PC-9 (cell line): ENCODE measurements around the gene UBE2E2. TPM values are rescaled to one million over a fixed set of nuclear protein-coding genes. Genes with fewer than 3 reads are reported as not detected.
A peak's percentile ranks its signal among the peaks of the same experiment; 100 is the strongest.

ENCODE experiments used
- BruUV-seq: library from RNA; stranded (reverse); fragments of 400-500 nt; replicated peaks from 2 replicates; lab custom pipeline; 2021; lab: Mats Ljungman, UMichigan
- CTCF ChIA-PET: fragments of 300-600 bp; sonication (Branson Sonifier 250); formaldehyde crosslinking; loops from one replicate; lab custom pipeline; 2022; ENCODE audit warnings: antibody characterized with exemption; lab: Charles Lee
- POLR2A ChIA-PET: fragments of 300-600 bp; sonication (Branson Sonifier 250); formaldehyde crosslinking; loops from one replicate; lab custom pipeline; 2022; ENCODE audit warnings: antibody characterized with exemption; ENCODE audit not compliant: unreplicated experiment; lab: Charles Lee
- DNase-seq, 2 experiments: peaks; one replicate each; pipeline versions ENCODE4 v3.0.0 to v3.0.0-alpha.2; 2015 to 2022; ENCODE audit warnings: mixed read lengths in 1 of 2
- H2AFZ ChIP-seq: fragments of 200-600 bp; sonication (generic); 2 replicates; pipeline ENCODE4 v1.8.1; 2017; ENCODE audit warnings: antibody characterized with exemption
- H3F3A ChIP-seq: fragments of 200-600 bp; sonication (generic); 2 replicates; pipeline ENCODE4 v1.8.1; 2017; ENCODE audit warnings: antibody characterized with exemption, mild to moderate bottlenecking, low read depth; ENCODE audit not compliant: insufficient read depth
- H3K27ac ChIP-seq: fragments of 200-600 bp; sonication (generic); 2 replicates; pipeline ENCODE4 v1.6.1; 2016; ENCODE audit warnings: mixed run types
- H3K27me3 ChIP-seq: fragments of 200-600 bp; sonication (generic); 2 replicates; pipeline ENCODE4 v1.6.1; 2016; ENCODE audit warnings: low read depth, mixed run types; ENCODE audit not compliant: insufficient read depth
- H3K36me3 ChIP-seq: fragments of 200-600 bp; sonication (generic); 2 replicates; pipeline ENCODE4 v1.6.1; 2016; ENCODE audit warnings: low read depth, mixed run types
- H3K4me1 ChIP-seq: fragments of 200-600 bp; sonication (generic); replicated peaks from 2 replicates; pipeline ENCODE4 v1.6.1; 2016; ENCODE audit warnings: mixed run types; ENCODE audit not compliant: insufficient read depth
- H3K4me2 ChIP-seq: fragments of 200-600 bp; sonication (generic); 2 replicates; pipeline ENCODE4 v1.6.1; 2017; ENCODE audit warnings: mixed run types
- H3K4me3 ChIP-seq: fragments of 200-600 bp; sonication (generic); 2 replicates; pipeline ENCODE4 v1.6.1; 2016; ENCODE audit warnings: mixed run types
- H3K79me2 ChIP-seq: fragments of 200-600 bp; sonication (generic); 2 replicates; pipeline ENCODE4 v1.6.1; 2017; ENCODE audit warnings: low read depth, mixed run types
- H3K9me2 ChIP-seq: fragments of 200-600 bp; sonication (generic); 2 replicates; pipeline ENCODE4 v1.8.1; 2017; ENCODE audit warnings: mild to moderate bottlenecking; ENCODE audit not compliant: insufficient read depth
- H3K9me3 ChIP-seq: fragments of 200-600 bp; sonication (generic); 2 replicates; pipeline ENCODE4 v1.8.1; 2016; ENCODE audit warnings: low read depth; ENCODE audit not compliant: insufficient read depth
- H4K20me1 ChIP-seq: fragments of 200-600 bp; sonication (generic); 2 replicates; pipeline ENCODE4 v1.8.1; 2017; ENCODE audit not compliant: insufficient read depth
- EZH2 ChIP-seq: fragments of 200-600 bp; sonication (generic); IDR thresholded peaks from 2 replicates; pipeline ENCODE4 v1.8.0; 2017; ENCODE audit warnings: antibody characterized with exemption, low read depth
- intact Hi-C: fragments of 100-400 bp; cut with micrococcal nuclease; formaldehyde crosslinking; loops from one replicate; pipeline ENCODE4 v1.10.0; 2022; ENCODE audit not compliant: unreplicated experiment
- total RNA-seq: library from RNA; stranded (reverse); gene quantifications from 2 replicates; pipeline ENCODE4 v1.2.3, GENCODE V29; 2021
- TF ChIP-seq, protein P1 (sequence below): fragments of 200-600 bp; sonication (generic); conservative IDR thresholded peaks from 2 replicates; pipeline ENCODE4 v1.6.1; 2017; ENCODE audit warnings: mixed run types, antibody characterized with exemption, mild to moderate bottlenecking, moderate library complexity

Gene UBE2E2
- total RNA-seq, 1 experiment from 2014 or later = 48.7 TPM

DNA sequence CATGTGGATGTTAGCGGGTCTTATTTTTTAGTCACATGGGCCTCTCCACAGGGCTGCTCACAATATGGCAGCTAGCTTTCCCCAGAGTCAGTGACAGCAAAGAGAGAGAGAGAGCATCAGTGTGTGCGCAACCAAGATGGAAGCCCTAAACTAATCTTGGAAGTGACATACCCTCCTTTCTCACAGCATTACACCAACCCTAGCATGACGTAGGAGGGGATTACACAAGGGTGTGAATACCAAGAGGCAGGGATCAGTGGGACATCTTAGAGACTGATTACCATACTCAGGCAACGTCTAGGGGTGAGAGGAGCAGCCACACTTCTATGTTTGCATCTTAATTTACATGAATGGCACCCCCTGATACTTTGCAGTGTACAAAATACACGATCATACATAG, 3.5 kb upstream of the UBE2E2 start:
- POLR2A ChIA-PET = no interaction called here
- H3K4me2 ChIP-seq = no peak overlapping the region
- intact Hi-C loops = loop anchor here (1.0 to 5.0 kb wide), 3 partner anchors 84 to 237 kb away; no protein-coding TSS in a partner anchor
- H3K36me3 ChIP-seq = no peaks in the 10 kb centered on the region
- H2AFZ ChIP-seq = no peak overlapping the region
- BruUV-seq = no TSS peak
- no peak for DNase-seq
- peaks cover 4% of the 10 kb centered on the region for H3K4me1 ChIP-seq
- H3K79me2 ChIP-seq = peaks cover 7% of the 10 kb centered on the region
- TF ChIP-seq, protein P1, sequence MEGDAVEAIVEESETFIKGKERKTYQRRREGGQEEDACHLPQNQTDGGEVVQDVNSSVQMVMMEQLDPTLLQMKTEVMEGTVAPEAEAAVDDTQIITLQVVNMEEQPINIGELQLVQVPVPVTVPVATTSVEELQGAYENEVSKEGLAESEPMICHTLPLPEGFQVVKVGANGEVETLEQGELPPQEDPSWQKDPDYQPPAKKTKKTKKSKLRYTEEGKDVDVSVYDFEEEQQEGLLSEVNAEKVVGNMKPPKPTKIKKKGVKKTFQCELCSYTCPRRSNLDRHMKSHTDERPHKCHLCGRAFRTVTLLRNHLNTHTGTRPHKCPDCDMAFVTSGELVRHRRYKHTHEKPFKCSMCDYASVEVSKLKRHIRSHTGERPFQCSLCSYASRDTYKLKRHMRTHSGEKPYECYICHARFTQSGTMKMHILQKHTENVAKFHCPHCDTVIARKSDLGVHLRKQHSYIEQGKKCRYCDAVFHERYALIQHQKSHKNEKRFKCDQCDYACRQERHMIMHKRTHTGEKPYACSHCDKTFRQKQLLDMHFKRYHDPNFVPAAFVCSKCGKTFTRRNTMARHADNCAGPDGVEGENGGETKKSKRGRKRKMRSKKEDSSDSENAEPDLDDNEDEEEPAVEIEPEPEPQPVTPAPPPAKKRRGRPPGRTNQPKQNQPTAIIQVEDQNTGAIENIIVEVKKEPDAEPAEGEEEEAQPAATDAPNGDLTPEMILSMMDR = no peak
- TF ChIP-seq EZH2 = no peak
- peaks cover under 1% of the 10 kb centered on the region; the same call in 1 of the 2 replicates for H4K20me1 ChIP-seq
- CTCF ChIA-PET = no interaction called here
- no peaks in the 10 kb centered on the region for H3K9me2 ChIP-seq
- peaks cover 9% of the 10 kb centered on the region; the same call in 1 of the 2 replicates for H3K27me3 ChIP-seq
- no peaks in the 10 kb centered on the region for H3K9me3 ChIP-seq
- no peak overlapping the region for H3K4me3 ChIP-seq
- no peak overlapping the region for H3K27ac ChIP-seq
- peaks cover 10% of the 10 kb centered on the region; the same call in 1 of the 2 replicates for H3F3A ChIP-seq

DNA sequence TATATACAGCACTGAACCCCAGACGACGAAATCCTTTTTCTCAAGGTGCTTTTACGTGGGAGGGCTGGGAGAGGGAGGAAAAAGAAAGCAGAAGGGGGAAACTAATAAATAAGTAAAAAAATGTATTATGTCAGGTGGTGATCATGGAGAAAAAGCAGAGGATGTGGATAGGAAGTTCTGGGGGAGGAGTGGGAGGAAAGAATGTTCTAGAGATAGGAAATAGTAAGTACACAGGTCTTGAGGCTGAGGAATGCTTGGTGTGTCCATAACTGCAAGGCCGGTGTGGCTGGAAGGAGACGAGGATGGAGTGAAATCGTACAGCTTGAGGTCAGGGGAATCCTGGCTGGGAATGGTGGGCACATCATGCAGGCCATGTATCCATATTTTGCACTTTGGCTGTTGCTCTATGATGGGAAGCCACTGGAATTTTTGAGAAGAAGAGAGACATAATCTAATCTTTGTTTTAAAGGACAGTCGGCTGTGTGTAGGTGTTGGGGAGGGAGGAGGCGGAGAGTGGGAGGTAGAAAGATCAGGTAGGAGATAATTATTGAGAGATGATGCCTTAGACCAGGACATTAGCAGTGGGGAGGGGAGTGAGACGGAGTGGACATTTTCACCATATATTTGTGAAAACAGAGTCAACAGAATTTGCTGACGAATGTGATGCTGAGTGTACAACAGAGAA, 1.8 kb upstream of the UBE2E2 start:
- Histone ChIP-seq H3K9me3 (no peaks in the 10 kb centered on the region), H4K20me1 (peaks cover 16% of the 10 kb centered on the region), H2AFZ (no peak overlapping the region), H3K27me3 (peaks cover 9% of the 10 kb centered on the region; the same call in 1 of the 2 replicates), H3F3A (peaks cover 10% of the 10 kb centered on the region; the same call in 1 of the 2 replicates), H3K9me2 (no peaks in the 10 kb centered on the region), H3K79me2 (peaks cover 23% of the 10 kb centered on the region), H3K27ac (no peak overlapping the region), H3K4me3 (no peak overlapping the region), H3K4me1 (peaks cover 21% of the 10 kb centered on the region), H3K4me2 (no peak overlapping the region), H3K36me3 (no peaks in the 10 kb centered on the region)
- no peak for DNase-seq
- intact Hi-C loops = loop anchor here (5.0 kb wide), 2 partner anchors 184 to 239 kb away; no protein-coding TSS in a partner anchor
- ChIA-PET CTCF (no interaction called here), POLR2A (no interaction called here)
- TF ChIP-seq, protein P1 = no peak
- TF ChIP-seq EZH2 = no peak
- no TSS peak for BruUV-seq

DNA sequence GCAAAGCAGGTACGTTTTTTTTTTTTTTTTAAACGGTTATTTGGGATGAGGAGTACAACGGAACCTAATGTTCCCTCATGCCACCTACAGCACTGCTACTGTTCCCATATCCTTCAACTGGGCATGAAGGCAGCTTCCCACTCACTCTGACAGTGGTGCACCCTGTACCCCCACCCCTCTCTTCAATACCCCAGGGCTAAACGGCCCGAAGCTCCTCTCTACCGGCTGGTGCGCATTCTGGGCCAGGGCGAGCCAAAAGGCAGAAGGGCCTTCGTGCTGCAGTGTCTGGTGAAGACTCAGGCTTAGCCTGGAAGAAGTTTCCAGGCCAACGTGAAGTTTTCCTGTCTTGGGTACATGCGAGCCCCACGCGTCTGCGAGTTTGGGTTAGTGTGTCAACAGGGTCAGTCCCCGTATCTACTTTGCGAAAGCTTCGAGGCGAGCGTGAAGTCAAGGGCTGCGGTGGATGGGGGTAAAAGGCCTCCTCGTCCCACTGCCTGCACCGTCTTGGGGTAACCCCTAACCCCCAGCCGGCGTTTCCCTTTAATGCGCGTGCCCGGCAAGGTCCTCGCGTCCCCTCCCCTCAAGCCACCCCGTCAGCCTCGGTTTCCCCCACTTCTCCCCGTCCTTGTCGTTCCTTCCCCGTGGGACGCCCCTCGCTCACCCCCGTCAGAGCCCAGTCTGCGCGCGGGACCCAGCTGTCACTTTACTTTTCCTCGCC, 765 bp upstream of the UBE2E2 start:
- peaks cover 24% of the 10 kb centered on the region for H4K20me1 ChIP-seq
- no peaks in the 10 kb centered on the region for H3K36me3 ChIP-seq
- peak overlapping the region; percentile 77; the same call in 1 of the 2 replicates for H2AFZ ChIP-seq
- peak overlapping the region; percentile 67 for H3K4me2 ChIP-seq
- ChIA-PET POLR2A (no interaction called here), CTCF (no interaction called here)
- peaks cover 9% of the 10 kb centered on the region; the same call in 1 of the 2 replicates for H3K27me3 ChIP-seq
- H3K9me3 ChIP-seq = no peaks in the 10 kb centered on the region
- H3K79me2 ChIP-seq = peaks cover 34% of the 10 kb centered on the region
- peaks cover 22% of the 10 kb centered on the region for H3K4me1 ChIP-seq
- H3K4me3 ChIP-seq = peak overlapping the region; percentile 95; the same call in 1 of the 2 replicates
- intact Hi-C loops = loop anchor here (5.0 kb wide), 2 partner anchors 185 to 240 kb away; no protein-coding TSS in a partner anchor
- DNase-seq = no peak
- TF ChIP-seq, protein P1 = no peak
- TF ChIP-seq EZH2 = no peak
- H3F3A ChIP-seq = peaks cover 10% of the 10 kb centered on the region; the same call in 1 of the 2 replicates
- BruUV-seq = TSS peak; percentile 36
- no peaks in the 10 kb centered on the region for H3K9me2 ChIP-seq
- H3K27ac ChIP-seq = no peak overlapping the region
